ENCODE data around the gene KIAA0408. TPM values are rescaled to one million over a fixed set of nuclear protein-coding genes. Genes with fewer than 3 reads are reported as not detected.
"Not testable (repeated sequence)": the region's sequence is repeated elsewhere in the genome, so short reads cannot be mapped to it uniquely, and the experiment has no call there.

The KIAA0408 gene
- total RNA-seq, 1 experiment from 2014 or later: 2.5 TPM

- DNase-seq (ENCODE audit: low read depth): not testable (repeated sequence)
These were observed 47.2 kb downstream of the KIAA0408 start for GRCh38 chr6:127412016-127412415.

Other genes with a start within 250 kb of the KIAA0408 start
- 25.4 and 29.1 TPM in 2 replicates for gene RNF146, start 192.5 kb downstream of the KIAA0408 start, total RNA-seq (2014; rRNA removed; shearing (Covaris generic))
- 105 and 113 TPM in 2 replicates for gene ECHDC1, start 115.8 kb downstream of the KIAA0408 start, total RNA-seq (2014; rRNA removed; shearing (Covaris generic))
- gene C6orf58, start 117.8 kb upstream of the KIAA0408 start, total RNA-seq (2014; rRNA removed; shearing (Covaris generic)): not detected in 2 replicates

Measured in RPMI7951 (cell line).